SW 1271 (cell line): ENCODE data around the gene TPSD1.
"Not testable (repeated sequence)": the region's sequence is repeated elsewhere in the genome, so short reads cannot be mapped to it uniquely, and the experiment has no call there.

Source experiments
- DNase-seq, 2 experiments: peaks; one replicate each; lab custom pipeline; 2025; lab: John Stamatoyannopoulos, UW

Gene TPSD1

GRCh38 chr16:1220841-1221627 is 34.8 kb upstream of the TPSD1 start:
- DNase-seq, result no peak

GRCh38 chr16:1221628-1222552 is 34.0 kb upstream of the TPSD1 start:
- DNase-seq, result no peak

GRCh38 chr16:1222553-1223354 is 33.1 kb upstream of the TPSD1 start:
- DNase-seq, result no peak

DNA sequence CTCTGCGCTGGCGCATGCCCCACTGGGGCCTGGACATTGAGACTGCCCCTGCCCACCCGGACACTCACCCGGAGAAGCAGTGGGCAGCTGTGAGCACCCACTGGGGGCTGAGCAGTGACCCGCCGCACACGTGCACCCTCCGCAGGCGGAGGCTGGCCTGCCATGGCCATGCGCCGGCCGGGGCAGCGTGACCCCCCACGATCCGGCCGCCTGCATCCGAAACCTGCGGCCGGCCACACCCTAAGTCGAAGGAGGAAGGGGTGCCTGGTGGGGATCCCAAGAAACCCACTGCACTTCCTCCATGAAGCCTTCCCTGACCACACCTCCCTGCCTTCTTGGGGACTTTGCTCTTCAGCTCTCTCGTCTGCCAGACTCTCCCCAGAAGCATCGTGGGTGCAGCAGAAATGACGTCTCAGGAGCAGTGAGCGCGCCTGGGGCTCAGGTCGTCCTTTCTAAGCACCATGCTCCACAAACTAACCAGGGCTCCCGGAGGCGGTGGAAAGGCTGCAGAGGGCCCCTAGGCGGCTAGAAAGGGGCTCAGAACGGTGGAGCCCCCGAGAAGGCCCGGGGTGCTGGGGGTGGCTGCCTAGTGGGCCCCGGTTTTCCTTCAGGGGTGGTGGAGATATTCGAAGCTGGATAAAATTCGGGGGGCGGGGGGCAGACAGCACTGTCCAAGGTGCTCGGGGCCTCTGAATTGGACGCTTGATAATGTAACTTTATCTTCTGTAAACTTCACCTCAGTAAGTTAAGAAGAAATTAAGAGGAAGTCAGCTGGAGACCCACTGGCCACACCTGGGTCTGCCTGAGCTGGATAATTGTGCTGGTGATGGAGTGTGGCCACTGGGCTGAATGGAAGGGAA is 32.3 kb upstream of the TPSD1 start:
- DNase-seq, result no peak

GRCh38 chr16:1224558-1224957 is 31.3 kb upstream of the TPSD1 start:
- no peak for DNase-seq

DNA sequence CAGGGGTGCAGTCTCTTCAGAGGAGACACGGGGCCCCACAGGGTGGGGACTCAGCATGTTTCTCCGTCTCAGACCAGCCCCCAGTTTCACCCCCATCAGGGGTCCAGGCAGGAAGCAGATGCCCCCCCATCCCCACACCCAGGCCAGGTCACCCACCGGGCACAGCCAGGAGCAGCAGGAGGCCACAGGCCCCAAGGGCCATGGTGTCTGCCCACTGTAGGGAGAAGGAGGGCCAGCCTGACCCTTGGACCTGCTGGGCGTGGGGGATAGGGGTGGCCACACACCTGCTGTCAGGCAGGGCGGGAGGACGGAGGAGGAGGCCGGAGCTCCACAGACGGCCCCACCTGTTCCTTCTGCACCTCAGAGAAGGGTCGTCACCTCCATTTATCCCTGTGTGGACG is 30.8 kb upstream of the TPSD1 start, which contains the start of gene TPSG1:
Gene TPSG1 (minus strand): TSS at position 218 of the 401 bp plus-strand sequence. CDS start 16 bp downstream, at position 202.
- no peak for DNase-seq

DNA sequence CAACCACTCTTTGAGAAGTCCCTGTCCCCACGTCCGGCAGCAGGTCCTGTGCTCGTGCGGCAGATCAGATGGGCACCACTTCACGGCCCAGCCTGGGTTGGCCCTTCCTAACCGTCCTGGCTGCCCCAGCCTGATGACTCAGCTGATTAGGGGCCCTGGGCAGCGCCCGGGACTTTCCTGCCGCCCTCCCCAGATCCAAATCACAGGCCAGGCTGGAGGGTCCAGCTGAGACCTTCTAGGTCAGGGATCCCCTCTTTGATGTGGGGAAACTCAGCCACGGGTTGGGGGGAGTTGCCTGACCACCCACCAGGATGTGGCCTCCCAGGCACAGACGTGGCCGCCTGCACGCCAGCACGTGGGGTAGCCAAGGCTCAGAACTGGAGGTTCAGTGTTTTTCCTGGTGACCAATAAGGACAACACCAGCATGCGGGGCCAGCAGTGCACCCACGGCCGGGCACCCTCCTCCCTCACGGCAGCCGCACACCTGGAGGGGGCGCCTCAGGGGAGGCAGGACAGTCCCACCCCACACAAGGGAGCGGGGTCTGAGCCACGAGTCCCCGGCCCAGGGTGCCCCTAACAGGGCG is 30.0 kb upstream of the TPSD1 start:
- not testable (repeated sequence) for DNase-seq

DNA sequence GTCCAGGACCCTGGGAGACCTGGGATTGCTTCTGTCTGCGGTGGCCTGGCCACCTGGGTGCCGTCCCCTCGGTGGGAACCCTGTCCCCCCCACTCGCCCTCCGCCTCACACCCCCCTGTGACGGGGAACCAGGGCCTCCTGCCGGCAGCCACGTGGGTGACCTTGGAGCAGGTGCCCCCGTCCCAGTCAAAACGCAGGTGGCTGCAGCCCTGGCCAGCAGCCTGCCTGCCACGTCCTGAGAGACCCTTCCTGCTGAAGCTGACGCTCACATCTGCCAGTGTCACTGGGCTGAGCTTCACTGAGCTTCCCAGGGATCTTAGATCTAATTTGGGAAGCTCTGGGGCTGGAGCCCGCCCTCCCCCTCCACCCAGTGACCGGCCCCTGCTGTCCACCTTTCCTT is 29.2 kb upstream of the TPSD1 start:
- not testable (repeated sequence) for DNase-seq

DNA sequence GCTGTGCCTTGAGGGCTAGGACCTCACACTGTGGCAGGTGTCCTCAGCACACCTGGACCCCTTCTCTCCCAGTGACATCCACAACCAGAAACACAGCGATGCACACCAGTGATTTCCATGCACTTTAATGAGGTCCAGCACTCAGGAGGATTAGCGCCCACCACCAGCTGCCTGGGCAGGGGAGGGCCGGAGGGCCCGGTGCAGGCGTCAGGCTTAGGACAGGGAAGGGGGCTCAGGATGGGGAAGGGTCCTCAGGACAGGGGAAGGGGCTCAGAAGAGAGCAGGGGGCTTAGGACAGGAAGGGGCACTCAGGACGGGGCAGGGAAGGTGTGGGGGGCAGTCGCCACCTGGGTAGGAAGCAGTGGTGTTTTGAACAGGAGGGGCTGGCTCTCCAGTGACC is 27.6 kb upstream of the TPSD1 start:
- not testable (repeated sequence) for DNase-seq

- not testable (repeated sequence) for DNase-seq
Measured at GRCh38 chr16:1229476-1229875, 26.4 kb upstream of the TPSD1 start.

GRCh38 chr16:1230084-1230470 is 25.8 kb upstream of the TPSD1 start, which contains the start of gene TPSB2:
Gene TPSB2 (minus strand): TSS chr16:1230184. CDS start chr16:1229951, 233 bp downstream.
- not testable (repeated sequence) for DNase-seq

GRCh38 chr16:1230471-1231212 is 25.2 kb upstream of the TPSD1 start:
- not testable (repeated sequence) for DNase-seq

DNA sequence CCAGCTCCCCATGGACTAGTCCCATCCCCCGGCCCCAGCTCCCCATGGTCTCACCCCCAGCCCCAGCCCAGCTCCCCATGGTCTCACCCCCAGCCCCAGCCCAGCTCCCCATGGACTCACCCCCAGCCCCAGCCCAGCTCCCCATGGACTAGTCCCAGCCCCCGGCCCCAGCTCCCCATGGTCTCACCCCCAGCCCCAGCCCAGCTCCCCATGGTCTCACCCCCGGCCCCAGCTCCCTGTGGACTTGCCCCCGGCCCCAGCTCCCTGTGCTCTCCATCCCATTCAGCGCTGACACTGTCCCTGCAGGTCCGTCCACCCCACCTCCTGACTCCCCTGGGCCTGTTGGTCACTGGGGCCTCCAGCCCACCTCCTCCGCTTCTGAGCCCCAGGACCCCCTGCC is 24.6 kb upstream of the TPSD1 start:
- DNase-seq, result not testable (repeated sequence)

- DNase-seq, result not testable (repeated sequence)
Measured at GRCh38 chr16:1232049-1232748, 23.7 kb upstream of the TPSD1 start.

DNA sequence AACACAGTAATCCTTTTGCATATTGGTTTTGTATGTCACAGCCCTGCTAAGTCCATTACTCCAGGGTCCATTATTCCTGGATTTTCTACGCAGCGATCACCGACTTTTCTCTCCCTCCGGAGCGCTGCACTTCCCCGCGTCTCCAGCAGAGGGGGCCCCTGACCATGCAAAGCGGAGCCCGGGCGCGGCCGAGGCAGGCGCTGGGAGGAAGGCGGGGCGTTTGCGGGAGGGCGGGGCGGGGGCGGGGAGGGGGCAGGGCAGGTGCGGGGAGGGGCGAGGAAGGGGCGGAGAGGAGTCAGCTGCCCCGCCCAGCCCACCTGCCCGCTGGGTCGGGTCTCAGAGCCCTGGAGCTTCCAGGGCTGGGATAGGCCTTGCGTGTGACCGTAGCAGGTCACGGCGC is 19.2 kb upstream of the TPSD1 start:
- not testable (repeated sequence) for DNase-seq

GRCh38 chr16:1237990-1238389 is 17.9 kb upstream of the TPSD1 start:
- DNase-seq, result no peak

DNA sequence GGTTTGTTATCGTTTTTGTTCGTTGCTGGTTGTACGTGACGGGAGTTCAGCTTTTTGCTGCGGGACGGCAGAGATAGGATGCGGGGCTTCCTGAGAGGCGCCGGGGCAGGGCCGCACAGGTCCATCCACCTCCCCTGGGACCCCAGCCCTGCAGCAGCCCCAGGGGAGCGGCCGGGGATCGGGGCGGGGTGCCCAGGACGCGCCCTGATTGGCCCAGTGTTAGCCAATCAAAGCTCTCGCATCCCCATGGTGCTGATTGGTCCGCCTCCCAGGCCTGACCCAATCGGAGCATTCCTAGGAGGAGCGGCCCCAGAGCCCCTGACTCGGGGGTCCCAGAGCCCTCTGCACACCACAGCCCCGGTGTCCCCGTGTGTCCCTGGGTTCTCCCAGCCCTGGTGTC is 17.0 kb upstream of the TPSD1 start:
- DNase-seq, result not testable (repeated sequence)

DNA sequence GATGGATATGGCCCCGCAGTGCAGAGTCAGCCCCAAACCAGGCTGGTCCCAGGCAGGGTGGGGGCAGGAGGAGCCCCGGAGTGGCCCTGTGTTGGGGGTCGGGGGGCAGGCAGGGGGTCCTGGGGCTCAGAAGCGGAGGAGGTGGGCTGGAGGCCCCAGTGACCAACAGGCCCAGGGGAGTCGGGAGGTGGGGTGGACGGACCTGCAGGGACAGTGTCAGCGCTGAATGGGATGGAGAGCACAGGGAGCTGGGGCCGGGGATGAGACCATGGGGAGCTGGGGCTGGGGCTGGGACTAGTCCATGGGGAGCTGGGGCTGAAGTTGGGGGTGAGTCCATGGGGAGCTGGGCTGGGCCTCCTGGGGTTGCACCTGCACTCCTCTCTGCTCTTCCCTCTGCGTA is 16.3 kb upstream of the TPSD1 start:
- DNase-seq, result not testable (repeated sequence)

- not testable (repeated sequence) for DNase-seq
Measured at GRCh38 chr16:1240436-1240835, 15.4 kb upstream of the TPSD1 start, which contains the start of gene TPSAB1. Gene TPSAB1 (plus strand): TSS chr16:1240705. CDS start chr16:1240939, 234 bp downstream.
